LHCN-M2 (cell line): Measurements from ENCODE around the gene INTU. TPM values are rescaled to one million over a fixed set of nuclear protein-coding genes. Genes with fewer than 3 reads are reported as not detected.
A peak's percentile ranks its signal among the peaks of the same experiment; 100 is the strongest.
"Not testable (repeated sequence)": the region's sequence is repeated elsewhere in the genome, so short reads cannot be mapped to it uniquely, and the experiment has no call there.

ENCODE experiments used
- DNase-seq: peaks from one replicate; pipeline ENCODE4 v3.0.0-alpha.2; 2012; ENCODE audit warnings: low read depth
- polyA plus RNA-seq: library from polyadenylated mRNA; unstranded; fragments of >200 nt; gene quantifications from one replicate; pipeline ENCODE4 v1.2.1, GENCODE V29; 2012; ENCODE audit warnings: missing spikeins
- total RNA-seq: library from RNA; depleted of rRNA; stranded (reverse); fragments of >200 nt; gene quantifications from 2 replicates; pipeline ENCODE4 v1.2.3, GENCODE V29; 2014; rRNA removed

INTU gene
- total RNA-seq, result 4.0 and 5.3 TPM in 2 replicates
- 1.1 TPM for polyA plus RNA-seq

- DNase-seq, result peak; percentile 94
Observed at GRCh38 chr4:127632420-127633403, at the start of gene INTU. INTU (plus strand) TSS chr4:127632957; CDS start chr4:127633035, 78 bp downstream.

DNA sequence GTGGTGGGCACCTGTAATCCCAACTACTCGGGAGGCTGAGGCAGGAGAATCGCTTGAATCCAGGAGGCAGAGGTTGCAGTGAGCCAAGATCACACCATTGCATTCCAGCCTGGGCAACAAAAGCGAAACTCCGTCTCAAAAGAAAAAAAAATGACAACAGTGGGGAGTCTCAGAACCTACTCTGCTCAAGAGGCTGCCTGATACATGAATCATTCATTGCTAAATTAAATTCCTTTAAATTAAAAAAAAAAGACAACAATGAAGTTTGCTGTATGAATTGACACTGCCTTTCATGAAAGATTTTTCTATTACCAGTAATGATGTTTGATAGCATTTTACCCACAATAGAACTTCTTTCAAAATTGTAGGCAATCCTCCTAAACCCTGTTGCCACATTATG, 46.3 kb upstream of the INTU start:
- DNase-seq, result not testable (repeated sequence)

DNA sequence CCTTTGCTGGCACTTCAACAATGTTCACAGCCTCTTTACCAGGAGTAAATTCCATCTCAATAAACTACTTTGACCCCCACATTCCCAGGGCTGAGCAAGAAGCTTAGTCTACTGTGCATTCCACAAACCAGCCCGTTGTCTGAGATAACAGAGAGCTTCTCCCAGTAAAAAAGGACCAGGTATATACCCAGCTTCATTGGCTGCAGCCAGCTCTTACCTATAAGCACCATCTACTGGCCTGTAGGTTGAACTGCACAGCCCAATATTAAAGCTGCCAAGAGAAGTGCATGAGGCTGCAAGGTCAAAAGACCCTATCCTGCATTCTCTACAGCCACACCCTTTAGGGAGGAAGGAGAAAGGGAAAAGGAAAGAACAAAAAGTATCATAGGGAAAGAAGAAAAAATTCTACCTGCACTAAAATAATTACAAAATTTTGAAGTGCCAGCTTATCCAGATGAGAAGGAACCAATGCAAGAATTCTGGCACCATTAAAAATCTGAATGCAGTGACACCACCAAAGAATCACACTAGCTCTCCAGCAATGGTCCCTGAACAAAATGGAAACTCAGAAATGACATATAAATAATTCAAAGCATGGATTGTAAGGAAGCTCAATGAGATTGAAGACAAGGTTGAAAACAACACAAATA, 45.7 kb upstream of the INTU start:
- peak; percentile 24 for DNase-seq

- not testable (repeated sequence) for DNase-seq
Observed at GRCh38 chr4:127589153-127589552, 43.6 kb upstream of the INTU start.

- no peak for DNase-seq
Observed at GRCh38 chr4:127598656-127599055, 34.1 kb upstream of the INTU start.

DNA sequence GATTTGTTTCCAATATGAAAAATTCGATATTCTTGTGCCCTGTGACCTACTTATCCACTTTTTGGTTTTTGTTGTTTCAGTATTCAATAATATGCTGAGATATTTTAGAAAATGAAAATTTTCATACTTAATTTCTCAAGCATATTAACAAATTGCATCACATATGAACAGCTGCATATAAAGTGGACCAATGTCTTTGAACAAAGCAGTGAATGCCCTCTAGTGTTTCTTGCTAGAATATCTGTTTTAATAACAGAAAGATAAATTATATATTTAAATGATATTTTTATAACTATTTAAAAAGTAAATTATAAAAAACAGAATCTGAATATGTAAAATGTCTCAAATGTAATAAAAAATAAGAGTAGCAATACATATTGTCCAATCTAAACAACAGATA, 31.7 kb upstream of the INTU start:
- DNase-seq, result peak; percentile 49

DNA sequence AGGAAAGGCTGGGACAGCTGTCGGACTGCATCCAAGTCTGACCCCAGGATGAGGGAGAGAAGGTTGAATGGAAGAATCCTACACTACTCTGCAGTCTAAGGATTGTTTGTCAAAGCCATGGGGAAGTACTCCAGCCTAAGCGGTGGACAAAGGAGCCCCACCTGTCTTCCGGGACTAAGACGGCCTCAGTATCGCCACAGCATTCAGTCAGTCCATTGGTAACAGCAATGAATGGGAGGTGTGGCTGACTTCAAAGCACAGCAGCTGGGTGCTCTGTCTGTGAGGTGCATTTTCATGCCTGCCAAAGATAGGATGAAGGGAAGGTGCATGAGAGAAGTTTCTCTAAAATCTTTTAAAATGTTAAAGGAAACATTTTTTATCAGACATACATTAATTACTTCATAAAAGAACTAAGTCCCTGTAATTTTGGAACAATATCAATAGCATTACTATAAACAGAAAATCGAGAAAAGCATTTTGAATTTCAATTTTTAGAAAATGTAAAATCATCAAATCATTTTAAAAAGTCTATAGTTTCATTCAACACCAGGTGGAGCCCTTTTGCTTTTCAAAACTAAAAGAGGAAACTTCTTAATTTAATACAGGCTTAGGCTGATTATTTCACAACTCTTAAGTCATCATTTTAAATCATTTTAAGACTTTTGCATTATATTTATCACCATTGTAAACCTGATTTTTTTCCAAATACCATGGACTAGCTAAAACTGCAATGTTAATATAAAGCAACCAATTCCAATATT, 27.6 kb upstream of the INTU start:
- peak; percentile 31 for DNase-seq

GRCh38 chr4:127606823-127607222, 25.9 kb upstream of the INTU start:
- no peak for DNase-seq

- DNase-seq, result no peak
Observed at GRCh38 chr4:127609484-127609883, 23.3 kb upstream of the INTU start.

GRCh38 chr4:127610488-127610887, 22.3 kb upstream of the INTU start:
- no peak for DNase-seq

GRCh38 chr4:127616898-127617297, 15.9 kb upstream of the INTU start:
- DNase-seq, result no peak

DNA sequence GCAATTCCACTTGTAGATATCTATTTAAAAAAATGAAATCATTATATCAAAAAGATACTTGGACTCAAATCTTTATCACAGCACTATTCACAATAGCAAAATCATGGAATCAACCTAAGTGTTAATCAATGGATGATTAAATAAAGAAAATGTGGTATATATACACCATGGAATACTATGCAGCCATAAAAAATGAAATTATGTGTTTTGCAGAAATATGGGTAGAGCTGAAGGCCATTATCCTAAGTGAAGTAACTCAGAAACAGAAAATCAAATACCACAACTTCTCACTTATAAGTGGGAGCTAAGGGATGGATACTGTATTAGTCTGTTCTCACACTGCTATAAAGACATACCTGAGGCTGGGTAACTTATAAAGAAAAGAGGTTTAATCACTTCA, 14.3 kb upstream of the INTU start:
- no peak for DNase-seq

- no peak for DNase-seq
Observed at GRCh38 chr4:127622621-127622920, 10.2 kb upstream of the INTU start.

GRCh38 chr4:127622921-127623796, 9.6 kb upstream of the INTU start:
- DNase-seq, result no peak

GRCh38 chr4:127623797-127624083, 9.0 kb upstream of the INTU start:
- no peak for DNase-seq

GRCh38 chr4:127624173-127624572, 8.6 kb upstream of the INTU start:
- DNase-seq, result no peak

DNA sequence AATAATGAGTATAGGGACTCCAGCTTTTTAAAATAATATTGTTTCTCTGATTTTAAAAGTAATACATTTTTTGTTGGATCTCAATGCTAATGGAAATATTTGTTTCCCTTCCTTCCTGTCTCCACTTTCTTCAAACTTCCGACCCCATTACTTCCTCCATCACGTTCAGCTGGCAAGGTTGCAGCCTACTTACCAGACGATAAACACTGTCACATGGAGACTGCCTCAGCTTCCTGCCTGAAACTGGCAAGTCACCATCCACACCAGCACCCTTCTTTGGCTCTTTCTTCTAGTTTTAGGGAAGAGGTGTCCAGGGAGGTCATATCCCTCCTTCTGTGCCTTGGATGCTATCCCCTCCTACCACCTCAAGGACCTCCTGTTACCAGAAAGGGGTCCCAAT, 3.4 kb upstream of the INTU start:
- DNase-seq, result no peak

DNA sequence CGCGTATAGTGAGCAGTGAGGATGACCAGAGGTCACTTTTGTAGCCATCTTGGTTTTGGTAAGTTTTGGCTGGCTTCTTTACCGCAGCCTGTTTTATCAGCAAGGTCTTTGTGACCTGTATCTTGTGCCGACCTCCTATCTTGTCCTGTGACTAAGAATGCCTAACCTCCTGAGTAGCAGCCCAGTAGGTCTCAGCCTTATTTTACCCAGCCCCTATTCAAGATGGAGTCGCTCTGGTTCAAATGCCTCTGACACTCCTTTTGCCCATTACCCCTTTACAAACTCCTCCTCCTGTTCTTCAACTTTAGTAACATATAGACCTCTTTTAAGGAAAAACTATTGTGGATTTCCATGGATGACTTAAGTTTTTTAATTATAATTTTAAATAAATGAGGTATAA, 2.6 kb upstream of the INTU start:
- DNase-seq, result no peak

- no peak for DNase-seq
Observed at GRCh38 chr4:127631420-127631819, 1.3 kb upstream of the INTU start.

- peak; percentile 58 for DNase-seq
Observed at GRCh38 chr4:127634181-127634580, 1.4 kb downstream of the INTU start.

- DNase-seq, result peak; percentile 40
Observed at GRCh38 chr4:127641524-127641923, 8.8 kb downstream of the INTU start.
